Erythroblast (primary cell): ENCODE results near the gene MYBPH.

Source experiments
- DNase-seq, 2 experiments: peaks; one replicate each; lab custom pipeline; 2025; lab: John Stamatoyannopoulos, UW
- GATA1 ChIP-seq: IDR thresholded peaks from 2 replicates; pipeline ENCODE4 v1.6.1; 2011; ENCODE audit warnings: low read depth, mild to moderate bottlenecking, control low read depth, low read length, moderate library complexity
- POLR2A ChIP-seq: IDR thresholded peaks from 2 replicates; pipeline ENCODE4 v1.6.1; 2011; ENCODE audit warnings: mild to moderate bottlenecking, low read length

Gene MYBPH

DNA sequence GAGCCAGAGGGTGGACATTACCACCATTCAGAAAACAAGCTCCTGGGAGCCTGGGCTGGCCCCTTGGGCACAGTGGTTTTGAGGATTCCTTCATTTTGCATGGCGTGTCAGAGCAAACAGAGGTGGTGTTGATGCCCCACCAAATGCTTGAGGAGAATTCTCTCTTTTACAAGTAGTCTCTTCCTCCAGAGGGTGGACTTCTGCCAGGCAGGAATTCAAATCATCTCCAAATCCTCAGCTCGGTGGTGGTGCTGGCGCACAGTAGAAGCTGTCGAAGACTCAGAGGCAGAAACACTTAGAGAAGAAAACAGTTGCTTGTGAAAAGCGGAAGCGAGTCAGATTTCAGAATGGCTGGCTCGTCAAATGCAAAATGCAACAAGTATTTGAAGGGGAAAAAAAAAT, 14.3 kb upstream of the MYBPH start:
- TF ChIP-seq POLR2A (no peak), GATA1 (no peak)
- DNase-seq: no peak

DNA sequence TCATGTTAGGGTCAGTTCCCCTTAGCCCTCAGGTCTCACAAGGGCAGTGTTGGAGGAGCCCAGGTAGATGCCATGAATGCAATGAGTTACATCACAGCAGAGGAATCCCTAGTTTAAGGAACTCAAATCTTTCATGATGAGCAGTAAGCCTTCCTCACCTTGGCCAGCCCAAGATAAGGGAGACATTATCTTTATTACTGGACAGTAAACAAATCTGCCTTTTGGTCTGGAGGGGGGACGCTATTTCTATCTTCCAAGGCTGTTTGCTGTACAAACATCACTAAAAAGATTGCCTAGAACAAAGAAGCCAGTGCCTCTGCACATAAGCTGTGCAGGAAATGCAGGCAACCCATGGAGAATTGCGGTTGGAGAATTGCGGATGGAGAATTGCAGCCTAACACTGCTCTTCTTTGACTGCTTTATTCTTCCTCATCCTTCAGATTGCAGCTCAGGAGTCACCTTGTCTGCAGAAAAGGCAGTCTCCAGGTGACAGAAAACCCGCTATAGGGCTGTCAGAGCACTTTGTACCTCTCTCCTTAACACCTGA, 13.1 kb upstream of the MYBPH start:
- TF ChIP-seq POLR2A (no peak), GATA1 (no peak)
- DNase-seq: no peak

DNA sequence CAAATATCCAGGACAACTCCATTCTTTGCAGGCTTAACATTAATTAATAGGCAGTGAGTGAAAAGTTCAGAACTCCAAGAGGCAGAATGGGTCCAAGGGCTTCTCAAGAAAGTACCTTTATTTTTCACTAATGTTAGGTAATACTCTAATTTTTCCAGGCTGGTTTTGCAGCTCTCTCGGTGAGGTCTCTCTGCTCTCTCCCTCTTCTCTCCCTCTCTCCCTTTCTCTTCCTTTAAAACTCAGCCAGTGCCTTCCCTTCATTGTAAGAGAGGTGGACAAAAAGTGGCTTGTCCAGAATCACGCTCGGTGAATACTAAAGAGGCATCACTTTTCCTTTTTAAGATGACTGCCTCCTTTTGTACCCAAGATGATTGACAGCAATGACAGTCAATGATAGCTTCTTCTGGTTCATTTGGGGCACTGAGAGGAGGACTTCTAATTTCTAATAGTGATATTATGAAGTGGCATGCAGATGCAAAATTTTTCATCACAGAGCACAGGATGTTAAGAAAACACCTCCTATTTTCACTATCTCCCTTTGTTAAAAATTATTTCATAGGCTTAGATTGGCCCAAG, 12.2 kb upstream of the MYBPH start:
- no peak for DNase-seq
- TF ChIP-seq POLR2A (no peak), GATA1 (no peak)

DNA sequence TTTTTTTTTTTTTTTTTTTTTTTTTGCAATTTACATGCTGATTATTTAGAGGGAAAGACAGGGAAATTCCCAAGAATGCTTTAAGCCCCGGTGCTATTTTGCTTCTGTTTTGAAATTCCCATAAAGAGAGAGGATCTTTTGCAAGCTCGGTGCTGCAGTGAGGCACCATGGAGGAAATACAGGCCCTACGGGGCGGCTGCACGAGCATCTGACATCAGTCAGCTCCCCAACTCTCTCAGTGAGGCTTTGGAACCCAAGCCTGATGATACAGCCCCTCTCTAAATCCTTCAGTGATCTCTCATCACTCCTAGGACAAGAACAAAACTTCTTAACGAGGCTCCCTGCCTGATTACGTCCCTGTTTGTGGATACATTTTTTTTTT, 11.7 kb upstream of the MYBPH start:
- DNase-seq: no peak
- TF ChIP-seq POLR2A: no peak
- no peak for TF ChIP-seq GATA1

DNA sequence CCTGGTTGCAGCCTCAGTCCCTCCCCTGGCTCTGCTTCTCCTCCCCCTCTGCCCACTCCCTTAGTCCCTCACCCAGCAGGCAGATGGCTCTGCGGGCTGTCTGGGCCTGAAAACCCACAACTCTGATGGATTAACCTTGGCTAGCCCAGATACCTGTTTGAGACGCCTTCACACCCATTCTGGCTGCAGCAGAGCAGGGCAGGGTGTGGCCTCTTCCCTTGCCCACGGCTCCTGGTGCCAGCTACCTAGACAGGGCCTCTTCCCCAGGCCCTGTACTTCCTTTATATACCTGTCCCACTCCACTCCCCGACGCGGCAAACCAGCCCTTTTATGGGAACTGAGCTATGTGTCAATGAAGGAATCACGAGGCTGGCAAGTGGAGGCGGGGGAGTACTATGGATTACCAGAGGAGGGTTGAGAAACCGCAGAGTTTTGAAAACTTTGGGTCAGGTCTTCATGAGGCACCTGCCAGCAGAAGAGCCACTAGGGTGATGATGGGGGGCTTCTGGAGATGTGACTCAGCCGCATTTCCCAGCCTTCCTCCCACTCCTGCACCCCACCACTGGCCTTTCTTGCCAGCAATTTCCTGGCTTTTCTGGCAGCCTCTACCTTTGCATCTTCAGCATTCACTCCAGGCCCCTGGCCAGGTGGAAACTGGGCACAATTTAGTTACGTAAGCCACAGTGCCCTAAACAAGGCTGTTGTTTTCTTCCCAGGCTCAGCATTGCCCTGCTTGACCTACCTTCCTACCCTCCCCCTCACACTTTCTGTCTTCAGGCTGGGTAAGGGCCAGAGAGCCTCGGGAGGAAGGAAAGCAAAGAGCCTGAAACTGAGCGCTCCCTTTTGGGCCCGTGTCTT, 11.0 kb upstream of the MYBPH start, which contains the start of gene CHI3L1:
Gene CHI3L1 (minus strand): TSS at position 259 of the 858 bp plus-strand sequence. CDS start 81 bp downstream, at position 178.
- TF ChIP-seq POLR2A: no peak
- no peak for TF ChIP-seq GATA1
- no peak for DNase-seq

DNA sequence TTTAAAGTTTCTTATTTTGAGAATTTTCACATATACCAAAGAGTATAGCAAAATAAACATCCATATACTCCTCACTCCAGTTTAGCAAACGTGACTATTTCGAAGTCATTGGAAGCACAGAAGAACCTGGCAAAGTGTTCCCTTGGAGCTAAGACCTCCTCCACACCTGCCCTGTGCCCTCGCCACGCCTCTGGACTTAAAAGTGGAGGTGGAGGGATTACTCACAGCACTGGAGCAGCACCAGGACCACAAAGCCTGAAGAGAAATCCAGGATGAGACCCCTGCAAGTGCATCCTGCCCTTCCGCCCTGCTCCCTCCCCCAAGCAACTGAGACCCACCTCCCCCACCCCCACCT, 10.4 kb upstream of the MYBPH start:
- TF ChIP-seq GATA1: no peak
- TF ChIP-seq POLR2A: no peak
- no peak for DNase-seq

DNA sequence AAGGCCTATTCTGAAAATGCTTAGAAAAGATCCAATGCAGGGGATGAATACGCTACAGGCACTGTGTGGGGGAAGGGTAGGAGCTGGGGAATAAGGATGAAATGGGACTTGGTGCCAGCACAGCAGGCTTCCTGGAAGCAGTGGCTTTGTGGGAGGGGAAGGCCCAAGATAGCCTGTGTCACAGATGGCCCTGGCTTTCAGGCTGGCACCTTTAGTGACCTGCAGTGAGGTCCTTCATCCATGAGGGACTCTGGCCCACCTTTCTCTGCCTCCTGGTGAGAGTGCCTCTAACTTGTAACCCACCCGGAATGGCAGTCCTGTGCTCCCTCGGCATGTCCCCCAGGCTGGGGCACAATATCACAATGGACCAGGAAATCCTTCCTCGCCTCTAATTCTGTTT, 10.0 kb upstream of the MYBPH start:
- no peak for DNase-seq
- TF ChIP-seq GATA1: no peak
- no peak for TF ChIP-seq POLR2A

DNA sequence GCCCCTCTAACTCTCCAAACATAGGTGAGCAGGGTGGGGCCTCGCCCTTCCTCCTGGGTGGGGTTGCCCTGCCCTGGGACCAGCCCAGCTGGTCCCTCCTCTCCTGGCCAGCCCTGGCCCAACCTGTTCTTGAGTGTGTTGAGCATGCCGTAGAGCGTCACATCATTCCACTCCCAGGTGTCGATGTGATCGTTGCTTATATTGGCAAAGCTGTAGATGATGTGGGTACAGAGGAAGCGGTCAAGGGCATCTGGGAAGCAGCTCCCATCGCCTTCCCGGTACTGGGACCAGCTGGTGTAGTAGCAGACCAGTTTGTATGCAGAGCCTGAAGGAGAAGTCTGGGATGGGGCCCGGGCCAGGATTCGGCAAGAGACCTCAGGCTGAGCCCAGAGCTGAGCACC, 9.4 kb upstream of the MYBPH start:
- TF ChIP-seq GATA1 (no peak), POLR2A (no peak)

DNA sequence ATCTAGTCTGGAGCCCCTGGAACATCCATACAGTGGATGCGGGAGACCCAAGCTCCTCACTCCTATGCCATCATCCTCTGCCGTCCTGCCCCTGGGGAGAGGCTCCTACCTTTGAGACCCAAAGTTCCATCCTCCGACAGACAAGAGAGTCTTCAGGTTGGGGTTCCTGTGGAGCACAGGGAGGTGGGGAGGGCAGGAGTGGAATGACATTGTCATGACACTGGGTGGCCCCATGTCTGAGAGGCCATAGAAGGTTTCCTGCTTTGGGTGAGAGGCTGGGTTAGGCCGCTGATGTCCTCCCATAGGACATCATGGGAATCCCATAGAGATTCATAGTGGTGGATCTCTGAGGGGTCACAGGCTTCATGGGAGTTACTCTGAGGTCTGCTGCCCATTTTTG, 8.8 kb upstream of the MYBPH start:
- no peak for DNase-seq
- TF ChIP-seq POLR2A: no peak
- no peak for TF ChIP-seq GATA1

More for the DNA sequence above, 9.4 kb upstream of the MYBPH start:
- DNase-seq: no peak

DNA sequence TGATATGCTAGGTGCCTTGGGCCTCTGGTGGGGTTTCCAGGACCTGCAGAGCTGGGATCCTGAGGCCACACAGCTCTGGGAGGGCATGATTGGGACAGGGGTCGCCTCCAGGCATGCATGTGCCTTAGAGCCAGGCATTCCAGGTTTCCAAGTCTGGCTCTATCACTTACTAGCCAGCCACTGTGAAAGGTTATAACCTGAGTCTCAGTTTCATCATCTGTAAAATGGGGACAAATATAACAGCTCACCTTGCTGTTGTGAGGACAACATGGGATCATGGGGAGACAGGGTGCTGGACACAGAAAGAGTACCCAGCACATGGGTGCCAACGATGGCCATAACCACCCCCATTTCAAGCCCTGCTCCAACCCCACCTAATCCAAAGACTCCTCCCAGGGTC, 8.2 kb upstream of the MYBPH start:
- DNase-seq: no peak
- TF ChIP-seq GATA1: no peak
- no peak for TF ChIP-seq POLR2A

DNA sequence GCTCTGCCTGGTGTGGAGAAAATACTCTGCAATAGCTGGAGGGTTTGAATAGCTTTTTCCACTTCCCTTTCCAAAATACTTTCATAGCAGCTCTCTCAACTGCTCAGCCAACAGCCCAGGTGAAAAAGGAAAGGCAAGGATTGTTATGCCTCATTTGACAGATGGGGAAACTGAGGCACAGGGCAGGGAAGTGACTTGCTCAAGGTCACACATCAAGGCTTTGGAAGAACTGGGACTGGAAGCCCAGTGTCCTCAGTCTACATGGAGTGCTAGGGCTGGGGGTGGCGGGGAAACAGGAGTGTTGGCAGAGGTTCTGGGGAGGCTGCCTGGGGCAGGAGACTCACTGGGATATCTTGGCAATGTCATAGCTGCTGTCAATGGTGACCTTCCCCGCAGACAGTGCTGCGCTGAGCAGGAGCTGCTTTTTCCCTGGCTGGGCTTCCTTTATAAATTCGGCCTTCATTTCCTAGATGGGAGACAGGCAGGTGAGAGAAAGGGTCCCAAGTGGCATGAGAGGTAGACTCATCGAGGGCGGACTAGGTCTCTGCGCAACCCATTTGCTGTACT, 6.8 kb upstream of the MYBPH start:
- no peak for DNase-seq
- TF ChIP-seq GATA1 (no peak), POLR2A (no peak)

DNA sequence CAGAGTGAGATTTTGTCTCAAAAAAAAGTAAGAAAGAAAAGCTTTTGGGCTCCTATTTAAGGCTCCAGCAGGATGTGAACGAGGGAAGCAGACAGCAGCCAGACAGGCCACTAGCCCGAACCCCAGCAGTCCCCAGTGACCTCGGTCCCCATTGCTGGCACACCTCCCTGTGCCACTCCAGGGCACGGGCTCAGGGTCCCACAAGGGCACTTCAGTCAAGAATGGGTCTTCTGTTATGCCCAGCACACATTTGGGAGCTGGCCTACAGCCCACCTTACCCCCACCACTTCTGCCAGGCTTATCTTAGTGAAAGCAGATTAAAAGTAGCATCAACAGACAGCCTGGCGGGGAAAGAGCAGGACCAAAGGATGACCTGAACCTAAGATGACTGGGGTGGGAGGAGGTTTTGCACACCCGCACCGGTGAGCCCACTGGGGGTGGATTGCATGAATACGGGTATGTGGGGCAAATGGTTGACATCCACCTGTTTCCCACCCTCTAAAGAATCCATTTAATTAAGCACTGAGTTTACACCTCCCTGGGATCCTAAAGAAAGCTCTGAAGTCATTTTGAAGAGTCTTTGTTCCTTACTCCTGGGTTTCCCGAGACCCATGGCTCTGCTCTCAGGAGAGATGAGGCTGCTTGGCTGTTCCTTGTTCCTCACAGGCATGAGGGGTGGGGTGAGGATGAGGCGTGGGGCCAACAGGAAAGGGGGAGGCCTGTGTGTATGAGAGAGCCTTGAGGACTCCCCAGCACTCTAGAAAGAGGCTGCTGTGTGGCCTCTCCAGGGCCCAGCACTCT, 6.2 kb upstream of the MYBPH start:
- DNase-seq: no peak
- TF ChIP-seq GATA1 (no peak), POLR2A (no peak)

DNA sequence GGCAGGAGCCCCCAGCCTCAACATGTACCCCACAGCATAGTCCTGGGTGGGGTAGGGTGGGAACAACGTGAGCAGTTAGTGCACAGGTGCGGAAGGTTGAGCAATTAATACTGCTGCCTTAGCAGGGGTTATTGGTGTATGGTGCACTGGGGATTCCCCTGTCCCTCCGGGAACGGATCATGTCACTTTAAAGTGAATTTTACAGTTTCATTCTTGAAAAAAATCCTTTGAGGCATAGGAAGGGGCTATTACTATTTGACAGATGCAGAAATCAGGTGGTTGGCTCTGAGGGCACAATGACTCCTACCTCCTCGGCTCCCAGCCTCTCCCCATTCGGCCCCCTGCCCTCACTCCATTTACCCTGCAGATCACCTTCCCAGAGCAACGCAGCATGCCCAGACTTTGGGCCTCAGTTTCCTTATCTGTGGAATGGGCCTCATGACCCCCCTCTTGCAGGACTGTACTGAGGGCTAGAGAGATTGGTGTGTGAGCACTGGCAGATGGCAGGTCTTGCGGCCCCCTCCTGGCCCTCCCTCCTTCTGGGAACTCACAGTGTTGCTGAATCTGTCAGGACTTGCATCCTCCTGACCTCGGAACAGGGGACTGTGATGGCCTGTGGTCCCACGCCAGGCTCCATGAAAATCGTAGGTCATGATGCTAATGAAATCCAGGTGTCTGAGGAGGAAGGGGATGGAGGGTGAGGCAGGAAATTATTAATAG, 5.1 kb upstream of the MYBPH start:
- DNase-seq: no peak
- no peak for TF ChIP-seq GATA1
- TF ChIP-seq POLR2A: no peak
